ENCODE results near the gene ABHD3.
"Not testable (repeated sequence)": the region's sequence is repeated elsewhere in the genome, so short reads cannot be mapped to it uniquely, and the experiment has no call there.

DNA sequence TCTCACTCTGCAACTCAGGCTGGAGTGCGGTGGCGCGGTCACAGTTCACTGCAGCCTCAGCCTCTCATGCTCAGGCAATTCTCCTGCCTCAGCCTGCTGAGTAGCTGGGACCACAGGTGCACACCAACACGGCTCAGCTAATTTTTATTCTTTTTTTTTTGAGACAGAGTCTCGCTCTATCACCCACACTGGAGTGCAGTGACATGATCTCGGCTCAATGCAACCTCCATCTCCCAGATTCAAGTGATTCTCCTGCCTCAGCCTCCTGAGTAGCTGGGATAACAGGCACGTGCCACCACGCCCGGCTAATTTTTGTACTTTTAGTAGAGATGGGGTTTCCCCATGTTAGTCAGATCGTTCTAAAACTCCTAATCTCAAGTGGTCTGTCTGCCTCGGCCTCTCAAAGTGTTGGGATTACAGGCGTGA lies 19.0 kb downstream of the ABHD3 start:
- TF ChIP-seq, protein P1, sequence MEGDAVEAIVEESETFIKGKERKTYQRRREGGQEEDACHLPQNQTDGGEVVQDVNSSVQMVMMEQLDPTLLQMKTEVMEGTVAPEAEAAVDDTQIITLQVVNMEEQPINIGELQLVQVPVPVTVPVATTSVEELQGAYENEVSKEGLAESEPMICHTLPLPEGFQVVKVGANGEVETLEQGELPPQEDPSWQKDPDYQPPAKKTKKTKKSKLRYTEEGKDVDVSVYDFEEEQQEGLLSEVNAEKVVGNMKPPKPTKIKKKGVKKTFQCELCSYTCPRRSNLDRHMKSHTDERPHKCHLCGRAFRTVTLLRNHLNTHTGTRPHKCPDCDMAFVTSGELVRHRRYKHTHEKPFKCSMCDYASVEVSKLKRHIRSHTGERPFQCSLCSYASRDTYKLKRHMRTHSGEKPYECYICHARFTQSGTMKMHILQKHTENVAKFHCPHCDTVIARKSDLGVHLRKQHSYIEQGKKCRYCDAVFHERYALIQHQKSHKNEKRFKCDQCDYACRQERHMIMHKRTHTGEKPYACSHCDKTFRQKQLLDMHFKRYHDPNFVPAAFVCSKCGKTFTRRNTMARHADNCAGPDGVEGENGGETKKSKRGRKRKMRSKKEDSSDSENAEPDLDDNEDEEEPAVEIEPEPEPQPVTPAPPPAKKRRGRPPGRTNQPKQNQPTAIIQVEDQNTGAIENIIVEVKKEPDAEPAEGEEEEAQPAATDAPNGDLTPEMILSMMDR (IDR thresholded peaks at IDR 0.05 in 4 of 5, conservative IDR thresholded peaks at IDR 0.05 in 1 of 5) = not testable (repeated sequence)
- not testable (repeated sequence) for TF ChIP-seq POLR2A (IDR thresholded peaks at IDR 0.05)

All from gastrocnemius medialis (tissue), 4 donors.